Fibroblast of the aortic adventitia (primary cell): ENCODE measurements around the gene CAMK2G. TPM values are rescaled to one million over a fixed set of nuclear protein-coding genes. Genes with fewer than 3 reads are reported as not detected.
A peak's percentile ranks its signal among the peaks of the same experiment; 100 is the strongest.

Experiments
- DNase-seq: peaks from one replicate; pipeline ENCODE4 v3.0.0-alpha.2; 2010; ENCODE audit warnings: low read depth
- H3K4me3 ChIP-seq: 2 replicates; pipeline ENCODE4 v1.5.1; 2011; ENCODE audit warnings: low read depth, mild to moderate bottlenecking, control low read depth, low read length, moderate library complexity
- CTCF ChIP-seq: IDR thresholded peaks from 2 replicates; pipeline ENCODE4 v1.5.1; 2011; ENCODE audit warnings: mild to moderate bottlenecking, low read length, control low read depth, inconsistent platforms; ENCODE audit not compliant: insufficient read depth
- total RNA-seq: library from RNA; depleted of rRNA; stranded (reverse); fragments of >200 nt; gene quantifications from 2 replicates; pipeline ENCODE4 v1.2.3, GENCODE V29; 2012; ENCODE audit warnings: low replicate concordance

CAMK2G gene
- total RNA-seq, 1 donor: 25.8 TPM

- no peak overlapping the region for H3K4me3 ChIP-seq
- TF ChIP-seq CTCF: no peak
- DNase-seq: no peak
Observed at GRCh38 chr10:73888514-73888913, 14.2 kb upstream of the CAMK2G start.

- TF ChIP-seq CTCF: no peak
- peak; percentile 97 for DNase-seq
- H3K4me3 ChIP-seq: peak overlapping the region; percentile 31
Observed at GRCh38 chr10:73887294-73888039, 13.1 kb upstream of the CAMK2G start.

GRCh38 chr10:73886661-73887293 is 12.4 kb upstream of the CAMK2G start:
- TF ChIP-seq CTCF: no peak
- DNase-seq: no peak
- H3K4me3 ChIP-seq: peak overlapping the region; percentile 22

GRCh38 chr10:73886085-73886529 is 11.8 kb upstream of the CAMK2G start:
- TF ChIP-seq CTCF: peak; percentile 82
- H3K4me3 ChIP-seq: no peak overlapping the region
- peak; percentile 88 for DNase-seq

- DNase-seq: no peak
- TF ChIP-seq CTCF: no peak
- H3K4me3 ChIP-seq: no peak overlapping the region
Observed at GRCh38 chr10:73884017-73884416, 9.7 kb upstream of the CAMK2G start.

GRCh38 chr10:73881221-73881919 is 7.0 kb upstream of the CAMK2G start:
- no peak for TF ChIP-seq CTCF
- H3K4me3 ChIP-seq: no peak overlapping the region
- DNase-seq: no peak
